BE2C (cell line): Measurements from ENCODE around the gene C1orf115.

Experiments used
- DNase-seq: peaks from one replicate; pipeline ENCODE4 v3.0.0-alpha.2; 2020
- H3K27me3 ChIP-seq: fragments of 250-450 bp; sonication (Bioruptor Pico); 2 replicates; pipeline ENCODE4 v1.5.1; 2020; ENCODE audit warnings: mild to moderate bottlenecking
- H3K36me3 ChIP-seq: fragments of 250-450 bp; sonication (Bioruptor Pico); 2 replicates; pipeline ENCODE4 v1.5.1; 2020; ENCODE audit warnings: mild to moderate bottlenecking
- H3K4me1 ChIP-seq: fragments of 250-450 bp; sonication (Bioruptor Pico); 2 replicates; pipeline ENCODE4 v1.5.1; 2020
- H3K4me3 ChIP-seq: 2 replicates; pipeline ENCODE4 v1.5.1; 2011; ENCODE audit warnings: low read depth, low read length
- H3K9me3 ChIP-seq: fragments of 250-450 bp; sonication (Bioruptor Pico); 2 replicates; pipeline ENCODE4 v1.5.1; 2020
- CTCF ChIP-seq: IDR thresholded peaks from 2 replicates; pipeline ENCODE4 v1.5.1; 2012; ENCODE audit warnings: mild to moderate bottlenecking, low read depth, low read length

Gene C1orf115

GRCh38 chr1:220747437-220748088 is 57.4 kb downstream of the C1orf115 start:
- Histone ChIP-seq H3K27me3 (peaks cover 13% of the 10 kb centered on the region; the same call in 1 of the 2 replicates), H3K4me1 (no peaks in the 10 kb centered on the region), H3K36me3 (no peaks in the 10 kb centered on the region), H3K9me3 (no peaks in the 10 kb centered on the region; the same call in 1 of the 2 replicates), H3K4me3 (peak overlapping the region; percentile 41; the same call in 1 of the 2 replicates)
- no peak for TF ChIP-seq CTCF
- no peak for DNase-seq

GRCh38 chr1:220748089-220748934 is 58.1 kb downstream of the C1orf115 start, which contains the start of gene MTARC2:
TSS of gene MTARC2 (plus strand) at chr1:220748322. CDS start at chr1:220748532, 210 bp downstream.
- H3K9me3 ChIP-seq = no peaks in the 10 kb centered on the region; the same call in 1 of the 2 replicates
- DNase-seq = peak; percentile 22
- no peaks in the 10 kb centered on the region for H3K36me3 ChIP-seq
- no peaks in the 10 kb centered on the region for H3K4me1 ChIP-seq
- H3K4me3 ChIP-seq = peak within 1 kb of the TSS; percentile 41
- no peak for TF ChIP-seq CTCF
- peaks cover 13% of the 10 kb centered on the region; the same call in 1 of the 2 replicates for H3K27me3 ChIP-seq
